ENCODE data around the gene NKG7.
A peak's percentile ranks its signal among the peaks of the same experiment; 100 is the strongest.

Gene NKG7

DNA sequence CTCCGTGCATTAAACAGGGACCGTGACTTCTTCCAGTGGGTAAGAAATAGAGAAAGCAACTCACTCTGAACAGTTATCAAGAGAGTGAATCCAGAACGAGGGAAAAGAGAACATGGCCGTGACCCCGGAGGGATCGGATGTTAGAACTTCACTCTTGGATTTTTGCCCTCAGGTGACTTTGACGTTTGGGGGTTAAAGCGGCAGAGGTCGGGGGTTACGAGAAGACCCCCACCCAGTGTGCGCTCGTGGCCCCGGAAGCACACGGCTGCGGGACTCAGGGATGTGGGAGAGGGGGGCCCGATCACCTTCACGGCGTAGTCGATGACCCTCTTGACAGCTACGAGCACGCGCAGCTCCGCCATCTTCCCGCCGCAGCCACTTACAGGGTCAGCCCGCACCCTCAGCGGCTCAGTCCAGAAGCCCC, 6.5 kb downstream of the NKG7 start, which contains the start of gene ETFB:
TSS of gene ETFB (minus strand) at position 424 of the 424 bp plus-strand sequence. CDS start at position 362, 62 bp downstream.
- Histone ChIP-seq H3K9me3 (ENCODE audit: severe bottlenecking) (no peaks in the 10 kb centered on the region), H3K36me3 (ENCODE audit: low read depth) (no peaks in the 10 kb centered on the region), H3K4me1 (ENCODE audit: insufficient read depth, poor library complexity, severe bottlenecking) (peaks cover 17% of the 10 kb centered on the region), H3K4me3 (ENCODE audit: severe bottlenecking) (peak within 1 kb of the TSS; percentile 52), H3K27me3 (ENCODE audit: insufficient read depth, poor library complexity, severe bottlenecking) (no peaks in the 10 kb centered on the region), H3K27ac (ENCODE audit: poor library complexity, severe bottlenecking) (peak within 1 kb of the TSS; percentile 76)
- DNase-seq (ENCODE audit: low spot score) (no peak), ATAC-seq (ENCODE audit: low read depth) (no peak)
- TF ChIP-seq, protein P1, sequence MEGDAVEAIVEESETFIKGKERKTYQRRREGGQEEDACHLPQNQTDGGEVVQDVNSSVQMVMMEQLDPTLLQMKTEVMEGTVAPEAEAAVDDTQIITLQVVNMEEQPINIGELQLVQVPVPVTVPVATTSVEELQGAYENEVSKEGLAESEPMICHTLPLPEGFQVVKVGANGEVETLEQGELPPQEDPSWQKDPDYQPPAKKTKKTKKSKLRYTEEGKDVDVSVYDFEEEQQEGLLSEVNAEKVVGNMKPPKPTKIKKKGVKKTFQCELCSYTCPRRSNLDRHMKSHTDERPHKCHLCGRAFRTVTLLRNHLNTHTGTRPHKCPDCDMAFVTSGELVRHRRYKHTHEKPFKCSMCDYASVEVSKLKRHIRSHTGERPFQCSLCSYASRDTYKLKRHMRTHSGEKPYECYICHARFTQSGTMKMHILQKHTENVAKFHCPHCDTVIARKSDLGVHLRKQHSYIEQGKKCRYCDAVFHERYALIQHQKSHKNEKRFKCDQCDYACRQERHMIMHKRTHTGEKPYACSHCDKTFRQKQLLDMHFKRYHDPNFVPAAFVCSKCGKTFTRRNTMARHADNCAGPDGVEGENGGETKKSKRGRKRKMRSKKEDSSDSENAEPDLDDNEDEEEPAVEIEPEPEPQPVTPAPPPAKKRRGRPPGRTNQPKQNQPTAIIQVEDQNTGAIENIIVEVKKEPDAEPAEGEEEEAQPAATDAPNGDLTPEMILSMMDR (IDR thresholded peaks at IDR 0.05; ENCODE audit: poor library complexity, severe bottlenecking): no peak

DNA sequence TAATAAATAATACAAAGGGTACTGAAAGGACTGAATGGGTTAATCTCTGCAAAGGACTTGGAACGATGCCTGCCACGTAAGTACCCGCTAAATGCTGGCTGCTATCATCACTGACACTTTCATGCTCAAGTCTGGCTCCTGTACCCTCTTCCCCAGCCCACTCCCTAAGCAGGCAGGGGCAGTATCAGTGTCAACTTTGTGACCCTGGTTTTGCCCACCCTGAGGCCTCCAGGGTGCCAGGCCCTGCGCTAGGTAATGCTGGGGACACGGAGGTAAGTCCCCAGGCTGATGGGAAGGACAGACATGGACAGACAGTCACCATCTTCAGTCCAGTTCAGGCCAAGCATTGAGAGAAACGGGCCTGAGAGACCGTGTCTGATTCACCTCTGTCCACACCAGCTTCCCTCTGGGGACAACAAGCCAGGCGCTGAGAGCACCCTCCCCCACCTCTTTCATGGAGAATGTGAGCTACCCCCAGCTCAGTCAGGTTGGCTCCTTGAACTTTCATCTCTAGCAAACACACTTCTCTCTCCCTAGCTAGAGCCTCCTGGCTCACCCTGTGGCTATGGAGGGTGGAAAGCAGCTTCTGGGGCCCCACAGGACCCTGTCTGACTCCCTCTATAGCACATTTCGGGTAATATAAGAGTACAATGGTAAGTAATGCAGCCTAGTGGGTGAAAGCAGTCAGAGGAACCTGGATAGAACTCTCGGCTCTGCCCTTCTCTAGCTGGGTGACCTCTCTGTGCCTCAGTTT, 7.1 kb downstream of the NKG7 start:
- TF ChIP-seq, protein P1 (IDR thresholded peaks at IDR 0.05; ENCODE audit: poor library complexity, severe bottlenecking): no peak
- DNase-seq (ENCODE audit: low spot score): no peak
- no peaks in the 10 kb centered on the region for H3K27me3 ChIP-seq (ENCODE audit: insufficient read depth, poor library complexity, severe bottlenecking)
- ATAC-seq (ENCODE audit: low read depth): no peak
- no peaks in the 10 kb centered on the region for H3K36me3 ChIP-seq (ENCODE audit: low read depth)
- H3K4me3 ChIP-seq (ENCODE audit: severe bottlenecking): peak overlapping the region; percentile 52
- H3K4me1 ChIP-seq (ENCODE audit: insufficient read depth, poor library complexity, severe bottlenecking): peaks cover 17% of the 10 kb centered on the region
- H3K27ac ChIP-seq (ENCODE audit: poor library complexity, severe bottlenecking): peak overlapping the region; percentile 76
- H3K9me3 ChIP-seq (ENCODE audit: severe bottlenecking): no peaks in the 10 kb centered on the region

DNA sequence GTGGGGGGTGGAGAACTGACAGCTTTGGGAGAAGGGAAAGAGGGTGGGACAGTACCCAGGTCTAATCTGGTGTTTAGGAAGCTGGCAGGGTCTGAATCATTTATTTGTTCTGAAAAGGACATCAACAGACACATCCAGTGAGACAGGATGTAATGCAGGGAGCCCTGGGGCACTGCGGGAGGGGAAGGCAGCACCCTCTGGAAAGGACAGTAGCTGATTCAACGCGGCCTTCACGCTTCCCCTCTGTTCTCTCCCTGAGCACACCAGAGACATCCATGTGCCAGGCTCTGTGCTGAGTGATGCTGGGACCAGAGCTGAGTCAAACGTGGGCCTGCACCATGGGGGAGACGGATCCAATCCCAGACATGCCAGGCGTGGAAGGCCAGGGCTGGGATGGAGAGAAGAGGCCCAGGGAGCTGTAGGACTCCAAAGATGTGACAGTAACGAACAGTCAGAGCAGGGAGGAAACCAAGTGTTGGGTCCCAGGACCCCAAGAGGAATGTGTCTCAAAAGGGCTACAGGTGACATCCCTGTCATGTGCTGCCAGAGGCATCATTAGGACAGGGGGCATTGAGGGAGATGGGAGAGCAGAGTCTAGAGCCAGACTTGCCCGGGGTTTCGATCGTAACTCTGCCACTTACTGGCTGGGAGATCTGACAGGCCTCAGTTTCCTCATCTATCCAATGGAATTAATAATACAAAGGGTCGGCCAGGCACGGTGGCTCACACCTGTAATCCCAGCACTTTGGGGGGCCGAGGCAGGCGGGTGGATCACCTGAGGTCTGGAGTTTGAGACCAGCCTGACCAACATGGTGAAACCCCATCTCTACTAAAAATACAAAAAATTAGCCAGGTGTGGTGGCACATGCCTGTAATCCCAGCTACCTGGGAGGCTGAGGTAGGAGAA, 8.0 kb downstream of the NKG7 start:
- no peaks in the 10 kb centered on the region for H3K36me3 ChIP-seq (ENCODE audit: low read depth)
- DNase-seq (ENCODE audit: low spot score): no peak
- H3K9me3 ChIP-seq (ENCODE audit: severe bottlenecking): no peaks in the 10 kb centered on the region
- ATAC-seq (ENCODE audit: low read depth): peak; percentile 24
- no peaks in the 10 kb centered on the region for H3K27me3 ChIP-seq (ENCODE audit: insufficient read depth, poor library complexity, severe bottlenecking)
- peaks cover 23% of the 10 kb centered on the region for H3K4me1 ChIP-seq (ENCODE audit: insufficient read depth, poor library complexity, severe bottlenecking)
- peak overlapping the region; percentile 76 for H3K27ac ChIP-seq (ENCODE audit: poor library complexity, severe bottlenecking)
- H3K4me3 ChIP-seq (ENCODE audit: severe bottlenecking): no peak overlapping the region
- TF ChIP-seq, protein P1 (IDR thresholded peaks at IDR 0.05; ENCODE audit: poor library complexity, severe bottlenecking): no peak

DNA sequence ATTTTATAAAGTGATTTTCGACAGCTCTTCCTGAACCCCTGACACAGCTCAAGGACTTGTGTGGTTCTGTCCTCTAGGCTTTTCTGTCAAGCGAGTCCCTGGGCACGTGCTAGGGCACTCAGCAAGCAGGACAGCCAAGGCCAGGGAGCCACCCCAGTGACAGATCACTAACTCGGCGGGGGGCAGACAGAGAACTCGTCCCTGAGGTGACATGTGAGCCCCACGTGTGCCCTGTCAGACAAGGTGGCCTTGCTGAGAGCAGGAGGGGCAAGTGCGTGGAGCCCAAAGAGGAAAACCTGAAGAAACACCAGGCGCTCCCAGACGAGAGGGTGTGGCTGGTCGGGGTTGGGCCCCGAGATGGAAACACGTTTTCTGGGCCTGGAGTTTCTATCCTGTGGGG, 11.2 kb downstream of the NKG7 start:
- Histone ChIP-seq H3K4me3 (ENCODE audit: severe bottlenecking) (no peak overlapping the region), H3K4me1 (ENCODE audit: insufficient read depth, poor library complexity, severe bottlenecking) (peaks cover 24% of the 10 kb centered on the region), H3K9me3 (ENCODE audit: severe bottlenecking) (no peaks in the 10 kb centered on the region), H3K36me3 (ENCODE audit: low read depth) (no peaks in the 10 kb centered on the region), H3K27me3 (ENCODE audit: insufficient read depth, poor library complexity, severe bottlenecking) (no peaks in the 10 kb centered on the region), H3K27ac (ENCODE audit: poor library complexity, severe bottlenecking) (no peak overlapping the region)
- DNase-seq (ENCODE audit: low spot score) (no peak), ATAC-seq (ENCODE audit: low read depth) (no peak)
- TF ChIP-seq, protein P1 (IDR thresholded peaks at IDR 0.05; ENCODE audit: poor library complexity, severe bottlenecking): no peak
